MM.1S (cell line): ENCODE measurements around the gene ATP8B3.

Source experiments
- DNase-seq: peaks from one replicate; pipeline ENCODE4 v3.0.0-alpha.2; 2015
- H2AFZ ChIP-seq: fragments of 300-600 bp; sonication (generic); 2 replicates; pipeline ENCODE4 v1.6.0; 2016; ENCODE audit warnings: antibody characterized with exemption, low read length
- H3F3A ChIP-seq: fragments of 300-600 bp; sonication (generic); 2 replicates; pipeline ENCODE4 v1.6.1; 2016; ENCODE audit warnings: mild to moderate bottlenecking, antibody characterized with exemption, low read length, moderate library complexity, mixed read lengths; ENCODE audit not compliant: insufficient read depth
- H3K27ac ChIP-seq: fragments of 300-600 bp; sonication (generic); 2 replicates; pipeline ENCODE4 v1.5.1; 2016; ENCODE audit warnings: mild to moderate bottlenecking, low read length
- H3K27me3 ChIP-seq: fragments of 300-600 bp; sonication (generic); replicated peaks from 2 replicates; pipeline ENCODE4 v1.6.0; 2016; ENCODE audit warnings: low read length; ENCODE audit not compliant: insufficient read depth
- H3K36me3 ChIP-seq: fragments of 300-600 bp; sonication (generic); replicated peaks from 2 replicates; pipeline ENCODE4 v1.6.1; 2016; ENCODE audit warnings: mild to moderate bottlenecking, low read length, mixed read lengths; ENCODE audit not compliant: insufficient read depth
- H3K4me1 ChIP-seq: fragments of 300-600 bp; sonication (generic); 2 replicates; pipeline ENCODE4 v1.6.1; 2016; ENCODE audit warnings: low read length, mixed read lengths
- H3K4me2 ChIP-seq: fragments of 300-600 bp; sonication (generic); 2 replicates; pipeline ENCODE4 v1.6.0; 2016; ENCODE audit warnings: low read depth, low read length
- H3K4me3 ChIP-seq: fragments of 300-600 bp; sonication (generic); 2 replicates; pipeline ENCODE4 v1.5.1; 2016; ENCODE audit warnings: low read length, mixed read lengths
- H3K79me2 ChIP-seq: fragments of 300-600 bp; sonication (generic); 2 replicates; pipeline ENCODE4 v1.6.1; 2016; ENCODE audit warnings: mixed run types, low read length, mixed read lengths
- H3K9ac ChIP-seq: fragments of 300-600 bp; sonication (generic); 2 replicates; pipeline ENCODE4 v1.6.1; 2016; ENCODE audit warnings: low read length, mixed read lengths
- H3K9me2 ChIP-seq: fragments of 300-600 bp; sonication (generic); replicated peaks from 2 replicates; pipeline ENCODE4 v1.6.1; 2016; ENCODE audit warnings: mild to moderate bottlenecking, low read length, mixed read lengths; ENCODE audit not compliant: insufficient read depth
- H3K9me3 ChIP-seq: fragments of 300-600 bp; sonication (generic); replicated peaks from 2 replicates; pipeline ENCODE4 v1.6.1; 2016; ENCODE audit warnings: mild to moderate bottlenecking, low read length, mixed read lengths; ENCODE audit not compliant: insufficient read depth
- H4K20me1 ChIP-seq: fragments of 300-600 bp; sonication (generic); 2 replicates; pipeline ENCODE4 v1.6.1; 2016; ENCODE audit warnings: mild to moderate bottlenecking, low read length, moderate library complexity, mixed read lengths; ENCODE audit not compliant: insufficient read depth
- CTCF ChIP-seq: fragments of 300-600 bp; sonication (generic); IDR thresholded peaks from 2 replicates; pipeline ENCODE4 v1.5.1; 2016; ENCODE audit warnings: antibody characterized with exemption, low read length, mixed read lengths
- EZH2 ChIP-seq: fragments of 300-600 bp; sonication (generic); optimal IDR thresholded peaks from 2 replicates; pipeline ENCODE3; 2017; ENCODE audit warnings: low read depth, mild to moderate bottlenecking, antibody characterized with exemption, low read length, mixed read lengths
- EZH2phosphoT487 ChIP-seq: fragments of 300-600 bp; sonication (generic); IDR thresholded peaks from 2 replicates; pipeline ENCODE4 v1.6.1; 2018; ENCODE audit warnings: antibody characterized with exemption, low read length

ATP8B3 gene

GRCh38 chr19:1854542-1855039, 42.5 kb upstream of the ATP8B3 start:
- Histone ChIP-seq H3K9me2 (no peaks in the 10 kb centered on the region), H3K4me3 (no peak overlapping the region), H3K27me3 (no peaks in the 10 kb centered on the region), H3K9me3 (no peaks in the 10 kb centered on the region), H3K79me2 (peaks cover 79% of the 10 kb centered on the region), H3K9ac (no peak overlapping the region; the same call in 1 of the 2 replicates), H3F3A (peaks cover 40% of the 10 kb centered on the region), H4K20me1 (no peaks in the 10 kb centered on the region), H3K27ac (peak overlapping the region; percentile 43; the same call in 1 of the 2 replicates), H2AFZ (no peak overlapping the region), H3K4me2 (peak overlapping the region; percentile 99; the same call in 1 of the 2 replicates), H3K4me1 (peaks cover 33% of the 10 kb centered on the region), H3K36me3 (no peaks in the 10 kb centered on the region)
- no peak for DNase-seq
- no peak for TF ChIP-seq EZH2
- TF ChIP-seq CTCF, result no peak
- no peak for TF ChIP-seq EZH2phosphoT487

- Histone ChIP-seq H3K4me1 (peaks cover 36% of the 10 kb centered on the region), H3K9ac (no peak overlapping the region), H3K36me3 (no peaks in the 10 kb centered on the region), H4K20me1 (no peaks in the 10 kb centered on the region), H3K9me3 (no peaks in the 10 kb centered on the region), H3K27ac (no peak overlapping the region), H3K27me3 (no peaks in the 10 kb centered on the region), H3K4me2 (no peak overlapping the region), H3F3A (peaks cover 40% of the 10 kb centered on the region), H3K4me3 (no peak overlapping the region), H2AFZ (no peak overlapping the region), H3K79me2 (peaks cover 74% of the 10 kb centered on the region), H3K9me2 (no peaks in the 10 kb centered on the region)
- DNase-seq, result no peak
- TF ChIP-seq EZH2phosphoT487, result no peak
- no peak for TF ChIP-seq EZH2
- TF ChIP-seq CTCF, result no peak
These were observed 42.0 kb upstream of the ATP8B3 start for GRCh38 chr19:1854039-1854541.

- peaks cover 67% of the 10 kb centered on the region for H3K79me2 ChIP-seq
- DNase-seq, result peak; percentile 94
- H3K4me1 ChIP-seq, result peaks cover 40% of the 10 kb centered on the region
- peak overlapping the region; percentile 20; the same call in 1 of the 2 replicates for H2AFZ ChIP-seq
- peak overlapping the region; percentile 34 for H3K4me2 ChIP-seq
- H3K27me3 ChIP-seq, result no peaks in the 10 kb centered on the region
- H3F3A ChIP-seq, result peaks cover 37% of the 10 kb centered on the region
- H3K9me3 ChIP-seq, result no peaks in the 10 kb centered on the region
- H3K4me3 ChIP-seq, result no peak overlapping the region
- no peaks in the 10 kb centered on the region for H3K9me2 ChIP-seq
- peak overlapping the region; percentile 14; the same call in 1 of the 2 replicates for H3K9ac ChIP-seq
- TF ChIP-seq CTCF (peak; percentile 98), EZH2phosphoT487 (no peak), EZH2 (no peak)
- no peaks in the 10 kb centered on the region for H3K36me3 ChIP-seq
- H4K20me1 ChIP-seq, result no peaks in the 10 kb centered on the region
- peak overlapping the region; percentile 25; the same call in 1 of the 2 replicates for H3K27ac ChIP-seq
These were observed 41.4 kb upstream of the ATP8B3 start for GRCh38 chr19:1853295-1854038.
